NB4 (cell line): ENCODE results near the gene CHST6.

Source experiments
- POLR2A ChIP-seq: IDR thresholded peaks from 2 replicates; pipeline ENCODE4 v1.6.1; 2011; ENCODE audit warnings: mild to moderate bottlenecking; ENCODE audit not compliant: insufficient read length; ENCODE audit errors: extremely low read depth
- TF ChIP-seq, protein P1 (sequence below): IDR thresholded peaks from one replicate; pipeline ENCODE4 v1.5.1; 2012; ENCODE audit warnings: low read depth, low read length

DNA sequence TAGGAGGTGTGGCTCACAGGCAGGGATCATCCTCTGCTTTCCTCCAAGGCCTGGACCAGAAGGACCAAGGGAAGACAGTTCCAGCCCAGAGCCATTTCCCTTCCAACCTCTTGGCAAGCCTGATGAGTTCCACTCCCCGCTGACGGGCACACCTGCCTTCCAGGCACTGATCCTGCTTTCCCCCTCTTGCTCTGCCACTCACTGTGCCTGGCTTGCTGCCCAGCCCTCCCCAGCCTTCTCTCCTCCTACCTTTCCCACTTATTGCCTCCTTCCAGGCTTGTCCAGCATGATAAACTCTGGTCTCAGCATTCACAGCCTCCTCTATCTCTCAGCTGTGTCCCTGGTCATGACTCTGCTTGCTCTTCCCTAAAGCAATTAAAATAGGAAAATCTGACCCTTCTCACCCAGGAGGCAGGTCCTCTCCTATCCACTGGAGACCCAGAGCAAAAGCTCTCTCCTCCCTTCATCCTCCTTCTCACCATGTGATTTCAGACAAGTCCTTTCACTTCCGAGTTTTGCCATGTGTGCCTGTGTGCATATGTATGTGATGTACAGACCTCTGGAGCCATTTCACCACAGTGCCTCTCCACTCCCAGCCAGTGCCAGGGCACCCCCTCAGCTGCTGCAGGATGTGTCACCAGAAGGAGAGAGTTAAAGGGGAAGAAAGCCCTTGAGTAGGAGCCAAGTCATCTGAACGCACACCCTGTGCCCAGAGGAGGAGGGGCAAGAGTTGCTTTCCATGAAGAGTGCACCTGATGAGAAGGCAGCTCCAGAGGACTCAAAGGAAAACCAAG, 17.4 kb downstream of the CHST6 start:
- TF ChIP-seq, protein P1, sequence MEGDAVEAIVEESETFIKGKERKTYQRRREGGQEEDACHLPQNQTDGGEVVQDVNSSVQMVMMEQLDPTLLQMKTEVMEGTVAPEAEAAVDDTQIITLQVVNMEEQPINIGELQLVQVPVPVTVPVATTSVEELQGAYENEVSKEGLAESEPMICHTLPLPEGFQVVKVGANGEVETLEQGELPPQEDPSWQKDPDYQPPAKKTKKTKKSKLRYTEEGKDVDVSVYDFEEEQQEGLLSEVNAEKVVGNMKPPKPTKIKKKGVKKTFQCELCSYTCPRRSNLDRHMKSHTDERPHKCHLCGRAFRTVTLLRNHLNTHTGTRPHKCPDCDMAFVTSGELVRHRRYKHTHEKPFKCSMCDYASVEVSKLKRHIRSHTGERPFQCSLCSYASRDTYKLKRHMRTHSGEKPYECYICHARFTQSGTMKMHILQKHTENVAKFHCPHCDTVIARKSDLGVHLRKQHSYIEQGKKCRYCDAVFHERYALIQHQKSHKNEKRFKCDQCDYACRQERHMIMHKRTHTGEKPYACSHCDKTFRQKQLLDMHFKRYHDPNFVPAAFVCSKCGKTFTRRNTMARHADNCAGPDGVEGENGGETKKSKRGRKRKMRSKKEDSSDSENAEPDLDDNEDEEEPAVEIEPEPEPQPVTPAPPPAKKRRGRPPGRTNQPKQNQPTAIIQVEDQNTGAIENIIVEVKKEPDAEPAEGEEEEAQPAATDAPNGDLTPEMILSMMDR, result no peak
- no peak for TF ChIP-seq POLR2A
